HepG2 (cell line): ENCODE results near the gene CHMP6. TPM values are rescaled to one million over a fixed set of nuclear protein-coding genes. Genes with fewer than 3 reads are reported as not detected.

Experiments used
- CEBPG ChIP-seq: IDR thresholded peaks from 2 replicates; pipeline ENCODE4 v1.6.1; 2016
- RNF2 ChIP-seq: fragments of 450-650 bp; conservative IDR thresholded peaks from 2 replicates; pipeline ENCODE4 v1.6.1; 2016; ENCODE audit warnings: low read depth
- SIX1 ChIP-seq: sonication (generic); formaldehyde crosslinking; IDR thresholded peaks from 2 replicates; pipeline ENCODE4 v1.4.0; 2020; ENCODE audit warnings: missing genetic modification reagents, borderline replicate concordance
- WIZ ChIP-seq: sonication (generic); formaldehyde crosslinking; IDR thresholded peaks from 2 replicates; pipeline ENCODE4 v1.5.1; 2020; ENCODE audit warnings: mild to moderate bottlenecking, missing genetic modification reagents
- XRCC5 ChIP-seq: fragments of 200-400 bp; formaldehyde crosslinking; optimal IDR thresholded peaks from 2 replicates; pipeline ENCODE3; 2017; ENCODE audit warnings: mild to moderate bottlenecking, low read length
- ZBTB38 ChIP-seq: sonication (generic); formaldehyde crosslinking; IDR thresholded peaks from 2 replicates; pipeline ENCODE4 v1.5.1; 2020; ENCODE audit warnings: mild to moderate bottlenecking, missing genetic modification reagents
- ZFP1 ChIP-seq: IDR thresholded peaks from 2 replicates; pipeline ENCODE4 v1.6.1; 2016
- ZFP90 ChIP-seq: sonication (generic); formaldehyde crosslinking; IDR thresholded peaks from 2 replicates; pipeline ENCODE4 v1.8.0; 2022; ENCODE audit warnings: missing genetic modification reagents, mild to moderate bottlenecking, inconsistent platforms, borderline replicate concordance
- ZNF3 ChIP-seq: IDR thresholded peaks from 2 replicates; pipeline ENCODE4 v1.7.0; 2017; ENCODE audit warnings: inconsistent platforms
- ZNF337 ChIP-seq: sonication (generic); formaldehyde crosslinking; IDR thresholded peaks from 2 replicates; pipeline ENCODE4 v1.5.1; 2020; ENCODE audit warnings: missing genetic modification reagents, low read depth, mild to moderate bottlenecking, borderline replicate concordance
- ZNF776 ChIP-seq: sonication (generic); formaldehyde crosslinking; IDR thresholded peaks from 2 replicates; pipeline ENCODE4 v1.4.0; 2020; ENCODE audit warnings: mild to moderate bottlenecking, missing genetic modification reagents
- polyA plus RNA-seq, 8 experiments: library from polyadenylated mRNA; depleted of rRNA in 3 of 8; stranded (reverse) in 7 of 8; unstranded in 1 of 8; fragments of >200 nt; fragmentation: Illumina TruSeq in 4 of 8; extraction: Trizol in 4 of 8; gene quantifications; 2 replicates each; pipeline versions ENCODE4 v1.2.1 to v1.2.3, GENCODE V29; 2011 to 2016; ENCODE audit warnings: low read depth in 4 of 8, missing spikeins in 1 of 8, mixed read lengths in 1 of 8; ENCODE audit not compliant: insufficient read depth in 1 of 8
- total RNA-seq, 5 experiments: library from RNA; depleted of rRNA; stranded (reverse); fragments of >200 nt; fragmentation: Illumina TruSeq; extraction: Trizol; gene quantifications; 2 replicates each; pipeline ENCODE4 v1.2.3, GENCODE V29; 2016; ENCODE audit warnings: low read depth in 1 of 5
- TF ChIP-seq, protein P1 (sequence below): sonication (generic); formaldehyde crosslinking; conservative IDR thresholded peaks from 2 replicates; pipeline ENCODE4 v1.8.0; 2022; ENCODE audit warnings: low read depth, missing genetic modification reagents
- TF ChIP-seq, protein P2 (sequence below): sonication (generic); formaldehyde crosslinking; IDR thresholded peaks from 2 replicates; pipeline ENCODE4 v1.4.0; 2020; ENCODE audit warnings: missing genetic modification reagents, borderline replicate concordance
- TF ChIP-seq, protein P3 (sequence below): sonication (generic); formaldehyde crosslinking; IDR thresholded peaks from 2 replicates; pipeline ENCODE4 v1.4.0; 2020; ENCODE audit warnings: low read depth, missing genetic modification reagents
- TF ChIP-seq, protein P4 (sequence below): sonication (generic); formaldehyde crosslinking; conservative IDR thresholded peaks from 2 replicates; pipeline ENCODE4 v1.8.0; 2022; ENCODE audit warnings: mild to moderate bottlenecking, moderate library complexity, missing genetic modification reagents
- TF ChIP-seq, protein P5 (sequence below): sonication (generic); formaldehyde crosslinking; IDR thresholded peaks from 2 replicates; pipeline ENCODE4 v1.4.0; 2020; ENCODE audit warnings: missing genetic modification reagents, mild to moderate bottlenecking, borderline replicate concordance

CHMP6 gene
- total and polyA plus RNA-seq, 2 of the 13 experiments (the other 11 are each of a cell fraction or from before 2014, with no cell fraction given) = 11.1 to 24.2 TPM

DNA sequence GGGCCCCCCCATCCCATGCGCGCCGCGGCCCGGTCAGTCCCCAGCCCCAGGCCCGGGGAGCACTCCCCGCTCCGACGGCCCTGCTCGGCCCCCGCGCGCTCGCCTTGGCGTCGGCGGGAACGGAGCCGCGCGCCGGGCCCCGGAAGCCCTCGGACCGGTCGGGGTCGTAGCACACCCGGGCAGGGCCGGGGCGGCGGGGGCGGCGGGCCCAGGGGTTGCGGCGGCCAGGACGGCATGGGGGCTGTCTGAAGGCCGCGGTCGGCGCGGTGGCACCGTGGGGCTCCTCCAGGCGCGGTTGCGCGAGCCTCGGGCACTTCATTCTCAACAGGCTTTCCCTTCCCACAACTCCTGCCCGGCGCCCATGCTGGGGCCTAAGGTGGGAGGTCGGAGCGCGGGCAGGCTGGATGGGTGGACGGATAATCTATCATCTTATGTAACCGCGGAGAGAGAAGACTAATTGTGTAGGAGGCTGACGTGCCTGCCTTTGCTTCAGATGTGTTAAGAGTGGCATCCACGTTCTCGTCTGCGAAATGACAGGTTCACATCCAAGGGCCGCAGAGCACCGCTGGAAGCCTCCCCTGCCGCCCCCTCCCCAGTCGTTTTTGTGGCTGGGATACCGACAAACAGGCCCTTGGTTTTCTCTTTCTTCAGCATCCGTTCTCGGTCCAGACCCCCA, 44.0 kb downstream of the CHMP6 start (continued):
- TF ChIP-seq, protein P1, sequence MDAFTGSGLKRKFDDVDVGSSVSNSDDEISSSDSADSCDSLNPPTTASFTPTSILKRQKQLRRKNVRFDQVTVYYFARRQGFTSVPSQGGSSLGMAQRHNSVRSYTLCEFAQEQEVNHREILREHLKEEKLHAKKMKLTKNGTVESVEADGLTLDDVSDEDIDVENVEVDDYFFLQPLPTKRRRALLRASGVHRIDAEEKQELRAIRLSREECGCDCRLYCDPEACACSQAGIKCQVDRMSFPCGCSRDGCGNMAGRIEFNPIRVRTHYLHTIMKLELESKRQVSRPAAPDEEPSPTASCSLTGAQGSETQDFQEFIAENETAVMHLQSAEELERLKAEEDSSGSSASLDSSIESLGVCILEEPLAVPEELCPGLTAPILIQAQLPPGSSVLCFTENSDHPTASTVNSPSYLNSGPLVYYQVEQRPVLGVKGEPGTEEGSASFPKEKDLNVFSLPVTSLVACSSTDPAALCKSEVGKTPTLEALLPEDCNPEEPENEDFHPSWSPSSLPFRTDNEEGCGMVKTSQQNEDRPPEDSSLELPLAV (CRISPR knock-in tag) = no peak
- TF ChIP-seq ZFP90 (CRISPR knock-in tag) = no peak
- TF ChIP-seq CEBPG (CRISPR knock-in tag) = no peak
- 0 out of 2 replicates have a peak, but pooled peaks have one; percentile 20 for TF ChIP-seq SIX1 (CRISPR knock-in tag)
- TF ChIP-seq, protein P2, sequence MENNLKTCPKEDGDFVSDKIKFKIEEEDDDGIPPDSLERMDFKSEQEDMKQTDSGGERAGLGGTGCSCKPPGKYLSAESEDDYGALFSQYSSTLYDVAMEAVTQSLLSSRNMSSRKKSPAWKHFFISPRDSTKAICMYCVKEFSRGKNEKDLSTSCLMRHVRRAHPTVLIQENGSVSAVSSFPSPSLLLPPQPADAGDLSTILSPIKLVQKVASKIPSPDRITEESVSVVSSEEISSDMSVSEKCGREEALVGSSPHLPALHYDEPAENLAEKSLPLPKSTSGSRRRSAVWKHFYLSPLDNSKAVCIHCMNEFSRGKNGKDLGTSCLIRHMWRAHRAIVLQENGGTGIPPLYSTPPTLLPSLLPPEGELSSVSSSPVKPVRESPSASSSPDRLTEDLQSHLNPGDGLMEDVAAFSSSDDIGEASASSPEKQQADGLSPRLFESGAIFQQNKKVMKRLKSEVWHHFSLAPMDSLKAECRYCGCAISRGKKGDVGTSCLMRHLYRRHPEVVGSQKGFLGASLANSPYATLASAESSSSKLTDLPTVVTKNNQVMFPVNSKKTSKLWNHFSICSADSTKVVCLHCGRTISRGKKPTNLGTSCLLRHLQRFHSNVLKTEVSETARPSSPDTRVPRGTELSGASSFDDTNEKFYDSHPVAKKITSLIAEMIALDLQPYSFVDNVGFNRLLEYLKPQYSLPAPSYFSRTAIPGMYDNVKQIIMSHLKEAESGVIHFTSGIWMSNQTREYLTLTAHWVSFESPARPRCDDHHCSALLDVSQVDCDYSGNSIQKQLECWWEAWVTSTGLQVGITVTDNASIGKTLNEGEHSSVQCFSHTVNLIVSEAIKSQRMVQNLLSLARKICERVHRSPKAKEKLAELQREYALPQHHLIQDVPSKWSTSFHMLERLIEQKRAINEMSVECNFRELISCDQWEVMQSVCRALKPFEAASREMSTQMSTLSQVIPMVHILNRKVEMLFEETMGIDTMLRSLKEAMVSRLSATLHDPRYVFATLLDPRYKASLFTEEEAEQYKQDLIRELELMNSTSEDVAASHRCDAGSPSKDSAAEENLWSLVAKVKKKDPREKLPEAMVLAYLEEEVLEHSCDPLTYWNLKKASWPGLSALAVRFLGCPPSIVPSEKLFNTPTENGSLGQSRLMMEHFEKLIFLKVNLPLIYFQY = no peak
- no peak for TF ChIP-seq ZNF3 (CRISPR knock-in tag)
- TF ChIP-seq RNF2 = no peak
- TF ChIP-seq, protein P3, sequence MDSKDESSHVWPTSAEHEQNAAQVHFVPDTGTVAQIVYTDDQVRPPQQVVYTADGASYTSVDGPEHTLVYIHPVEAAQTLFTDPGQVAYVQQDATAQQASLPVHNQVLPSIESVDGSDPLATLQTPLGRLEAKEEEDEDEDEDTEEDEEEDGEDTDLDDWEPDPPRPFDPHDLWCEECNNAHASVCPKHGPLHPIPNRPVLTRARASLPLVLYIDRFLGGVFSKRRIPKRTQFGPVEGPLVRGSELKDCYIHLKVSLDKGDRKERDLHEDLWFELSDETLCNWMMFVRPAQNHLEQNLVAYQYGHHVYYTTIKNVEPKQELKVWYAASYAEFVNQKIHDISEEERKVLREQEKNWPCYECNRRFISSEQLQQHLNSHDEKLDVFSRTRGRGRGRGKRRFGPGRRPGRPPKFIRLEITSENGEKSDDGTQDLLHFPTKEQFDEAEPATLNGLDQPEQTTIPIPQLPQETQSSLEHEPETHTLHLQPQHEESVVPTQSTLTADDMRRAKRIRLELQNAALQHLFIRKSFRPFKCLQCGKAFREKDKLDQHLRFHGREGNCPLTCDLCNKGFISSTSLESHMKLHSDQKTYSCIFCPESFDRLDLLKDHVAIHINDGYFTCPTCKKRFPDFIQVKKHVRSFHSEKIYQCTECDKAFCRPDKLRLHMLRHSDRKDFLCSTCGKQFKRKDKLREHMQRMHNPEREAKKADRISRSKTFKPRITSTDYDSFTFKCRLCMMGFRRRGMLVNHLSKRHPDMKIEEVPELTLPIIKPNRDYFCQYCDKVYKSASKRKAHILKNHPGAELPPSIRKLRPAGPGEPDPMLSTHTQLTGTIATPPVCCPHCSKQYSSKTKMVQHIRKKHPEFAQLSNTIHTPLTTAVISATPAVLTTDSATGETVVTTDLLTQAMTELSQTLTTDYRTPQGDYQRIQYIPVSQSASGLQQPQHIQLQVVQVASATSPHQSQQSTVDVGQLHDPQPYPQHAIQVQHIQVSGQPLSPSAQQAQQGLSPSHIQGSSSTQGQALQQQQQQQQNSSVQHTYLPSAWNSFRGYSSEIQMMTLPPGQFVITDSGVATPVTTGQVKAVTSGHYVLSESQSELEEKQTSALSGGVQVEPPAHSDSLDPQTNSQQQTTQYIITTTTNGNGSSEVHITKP (CRISPR knock-in tag) = no peak
- TF ChIP-seq ZBTB38 (CRISPR knock-in tag) = no peak
- no peak for TF ChIP-seq ZNF337 (CRISPR knock-in tag)
- no peak for TF ChIP-seq WIZ (CRISPR knock-in tag)
- TF ChIP-seq, protein P4, sequence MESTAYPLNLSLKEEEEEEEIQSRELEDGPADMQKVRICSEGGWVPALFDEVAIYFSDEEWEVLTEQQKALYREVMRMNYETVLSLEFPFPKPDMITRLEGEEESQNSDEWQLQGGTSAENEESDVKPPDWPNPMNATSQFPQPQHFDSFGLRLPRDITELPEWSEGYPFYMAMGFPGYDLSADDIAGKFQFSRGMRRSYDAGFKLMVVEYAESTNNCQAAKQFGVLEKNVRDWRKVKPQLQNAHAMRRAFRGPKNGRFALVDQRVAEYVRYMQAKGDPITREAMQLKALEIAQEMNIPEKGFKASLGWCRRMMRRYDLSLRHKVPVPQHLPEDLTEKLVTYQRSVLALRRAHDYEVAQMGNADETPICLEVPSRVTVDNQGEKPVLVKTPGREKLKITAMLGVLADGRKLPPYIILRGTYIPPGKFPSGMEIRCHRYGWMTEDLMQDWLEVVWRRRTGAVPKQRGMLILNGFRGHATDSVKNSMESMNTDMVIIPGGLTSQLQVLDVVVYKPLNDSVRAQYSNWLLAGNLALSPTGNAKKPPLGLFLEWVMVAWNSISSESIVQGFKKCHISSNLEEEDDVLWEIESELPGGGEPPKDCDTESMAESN = no peak
- no peak for TF ChIP-seq XRCC5
- TF ChIP-seq ZNF776 = no peak
- no peak for TF ChIP-seq ZFP1 (CRISPR knock-in tag)
- TF ChIP-seq, protein P5, sequence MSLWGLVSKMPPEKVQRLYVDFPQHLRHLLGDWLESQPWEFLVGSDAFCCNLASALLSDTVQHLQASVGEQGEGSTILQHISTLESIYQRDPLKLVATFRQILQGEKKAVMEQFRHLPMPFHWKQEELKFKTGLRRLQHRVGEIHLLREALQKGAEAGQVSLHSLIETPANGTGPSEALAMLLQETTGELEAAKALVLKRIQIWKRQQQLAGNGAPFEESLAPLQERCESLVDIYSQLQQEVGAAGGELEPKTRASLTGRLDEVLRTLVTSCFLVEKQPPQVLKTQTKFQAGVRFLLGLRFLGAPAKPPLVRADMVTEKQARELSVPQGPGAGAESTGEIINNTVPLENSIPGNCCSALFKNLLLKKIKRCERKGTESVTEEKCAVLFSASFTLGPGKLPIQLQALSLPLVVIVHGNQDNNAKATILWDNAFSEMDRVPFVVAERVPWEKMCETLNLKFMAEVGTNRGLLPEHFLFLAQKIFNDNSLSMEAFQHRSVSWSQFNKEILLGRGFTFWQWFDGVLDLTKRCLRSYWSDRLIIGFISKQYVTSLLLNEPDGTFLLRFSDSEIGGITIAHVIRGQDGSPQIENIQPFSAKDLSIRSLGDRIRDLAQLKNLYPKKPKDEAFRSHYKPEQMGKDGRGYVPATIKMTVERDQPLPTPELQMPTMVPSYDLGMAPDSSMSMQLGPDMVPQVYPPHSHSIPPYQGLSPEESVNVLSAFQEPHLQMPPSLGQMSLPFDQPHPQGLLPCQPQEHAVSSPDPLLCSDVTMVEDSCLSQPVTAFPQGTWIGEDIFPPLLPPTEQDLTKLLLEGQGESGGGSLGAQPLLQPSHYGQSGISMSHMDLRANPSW (CRISPR knock-in tag) = no peak
